ENCODE data around the gene LRP5.
"Not testable (repeated sequence)": the region's sequence is repeated elsewhere in the genome, so short reads cannot be mapped to it uniquely, and the experiment has no call there.

Gene LRP5

DNA sequence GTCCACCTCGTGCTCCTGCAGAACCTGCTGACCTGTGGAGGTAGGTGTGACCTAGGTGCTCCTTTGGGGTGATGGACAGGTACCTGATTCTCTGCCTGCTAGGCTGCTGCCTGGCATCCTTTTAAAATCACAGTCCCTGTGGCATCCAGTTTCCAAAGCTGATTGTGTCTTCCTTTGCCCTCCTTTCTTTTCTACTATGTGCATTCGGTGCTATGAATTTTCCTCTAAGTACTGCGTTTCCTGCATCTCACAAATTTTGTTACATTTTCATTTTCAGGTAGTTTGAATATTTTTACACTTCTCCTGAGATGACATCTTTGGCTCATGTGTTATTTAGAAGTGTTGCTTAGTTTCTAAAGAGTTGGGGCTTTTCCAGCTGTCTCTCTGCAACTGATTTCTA, 117.3 kb downstream of the LRP5 start:
- DNase-seq, result no peak

- DNase-seq, result no peak
These were observed 118.0 kb downstream of the LRP5 start for GRCh38 chr11:68430384-68430783.

DNA sequence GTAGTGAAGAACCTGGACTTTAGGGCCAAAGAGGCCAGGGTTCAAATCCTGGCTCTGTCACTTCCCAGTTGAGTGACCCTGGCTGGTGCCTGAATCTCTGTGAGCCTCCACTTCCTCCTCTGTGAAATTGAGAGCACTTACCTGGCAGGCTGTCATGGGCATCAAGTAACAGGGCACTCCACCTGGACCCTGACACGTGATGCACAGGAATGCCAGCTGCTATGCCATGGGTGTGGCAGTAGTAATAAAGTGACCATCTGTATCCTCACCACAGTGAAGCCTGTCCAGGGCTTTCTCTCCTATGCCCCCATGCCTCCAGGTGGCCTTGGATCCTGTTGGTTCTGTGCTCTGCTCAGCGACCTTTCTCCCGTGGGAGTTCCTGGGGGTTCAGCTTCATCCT, 118.4 kb downstream of the LRP5 start:
- DNase-seq, result no peak

DNA sequence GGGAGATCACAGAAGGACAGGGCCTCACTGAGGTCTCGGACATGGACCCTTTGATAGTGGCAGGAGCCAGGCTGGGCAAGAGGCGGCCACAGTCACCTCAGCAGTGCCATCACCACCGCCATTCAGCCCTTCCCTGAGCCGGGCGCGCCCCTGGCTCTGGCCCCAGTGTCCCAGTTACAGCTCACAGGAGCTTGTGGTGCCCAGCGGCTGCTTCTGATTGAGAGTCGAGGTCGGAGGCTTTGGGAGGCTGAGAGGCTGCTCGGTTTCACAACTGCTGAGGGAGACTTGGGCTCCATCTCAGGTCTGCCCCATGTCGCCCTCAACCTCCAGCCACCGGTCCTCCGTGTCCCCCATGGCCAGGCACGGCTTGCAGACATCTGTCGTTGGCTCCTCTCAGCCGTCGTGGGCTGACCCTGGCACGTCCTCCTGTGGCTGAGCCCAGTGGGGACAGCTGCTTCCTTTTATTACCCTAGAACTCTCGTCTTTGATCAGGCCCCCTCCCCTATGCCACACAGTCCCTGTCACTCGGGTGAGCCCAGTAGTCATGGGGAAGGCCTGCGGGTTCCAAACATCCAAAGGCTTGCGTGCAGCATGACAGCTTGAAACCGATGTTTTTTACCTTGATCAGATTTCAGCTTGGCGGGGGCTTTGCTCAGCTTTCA, 119.7 kb downstream of the LRP5 start:
- DNase-seq, result no peak

DNA sequence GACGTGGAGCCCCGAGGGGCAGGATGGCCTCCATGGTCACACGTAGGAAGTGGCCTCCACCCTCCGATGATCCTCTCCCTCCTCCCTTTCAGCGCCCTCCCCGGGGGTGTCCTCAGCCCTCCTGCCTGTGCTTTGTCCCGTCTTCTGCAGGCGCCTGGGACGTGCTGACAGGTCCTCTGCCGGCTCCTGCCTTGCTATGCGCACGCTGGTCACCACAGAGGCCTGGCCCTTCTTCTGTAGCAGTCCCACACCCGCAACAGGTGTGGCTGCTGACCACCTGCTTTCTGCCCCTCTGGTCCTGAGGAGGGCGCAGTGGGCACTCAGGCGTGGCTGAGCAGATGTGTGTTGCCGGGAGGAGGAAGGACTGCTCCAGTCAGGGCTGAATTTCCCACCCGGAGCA, 120.5 kb downstream of the LRP5 start:
- DNase-seq, result no peak

DNA sequence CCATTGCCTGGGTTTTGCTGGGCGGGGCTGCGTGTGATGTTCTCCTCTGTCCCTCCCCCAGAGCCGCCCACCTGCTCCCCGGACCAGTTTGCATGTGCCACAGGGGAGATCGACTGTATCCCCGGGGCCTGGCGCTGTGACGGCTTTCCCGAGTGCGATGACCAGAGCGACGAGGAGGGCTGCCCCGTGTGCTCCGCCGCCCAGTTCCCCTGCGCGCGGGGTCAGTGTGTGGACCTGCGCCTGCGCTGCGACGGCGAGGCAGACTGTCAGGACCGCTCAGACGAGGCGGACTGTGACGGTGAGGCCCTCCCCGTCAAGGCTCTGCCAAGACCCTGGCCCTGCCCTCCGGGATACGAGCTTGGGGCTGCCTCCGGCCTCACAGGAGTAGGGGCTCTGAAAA, 121.2 kb downstream of the LRP5 start:
- DNase-seq, result no peak

- not testable (repeated sequence) for DNase-seq
These were observed 121.8 kb downstream of the LRP5 start for GRCh38 chr11:68434159-68434558.

DNA sequence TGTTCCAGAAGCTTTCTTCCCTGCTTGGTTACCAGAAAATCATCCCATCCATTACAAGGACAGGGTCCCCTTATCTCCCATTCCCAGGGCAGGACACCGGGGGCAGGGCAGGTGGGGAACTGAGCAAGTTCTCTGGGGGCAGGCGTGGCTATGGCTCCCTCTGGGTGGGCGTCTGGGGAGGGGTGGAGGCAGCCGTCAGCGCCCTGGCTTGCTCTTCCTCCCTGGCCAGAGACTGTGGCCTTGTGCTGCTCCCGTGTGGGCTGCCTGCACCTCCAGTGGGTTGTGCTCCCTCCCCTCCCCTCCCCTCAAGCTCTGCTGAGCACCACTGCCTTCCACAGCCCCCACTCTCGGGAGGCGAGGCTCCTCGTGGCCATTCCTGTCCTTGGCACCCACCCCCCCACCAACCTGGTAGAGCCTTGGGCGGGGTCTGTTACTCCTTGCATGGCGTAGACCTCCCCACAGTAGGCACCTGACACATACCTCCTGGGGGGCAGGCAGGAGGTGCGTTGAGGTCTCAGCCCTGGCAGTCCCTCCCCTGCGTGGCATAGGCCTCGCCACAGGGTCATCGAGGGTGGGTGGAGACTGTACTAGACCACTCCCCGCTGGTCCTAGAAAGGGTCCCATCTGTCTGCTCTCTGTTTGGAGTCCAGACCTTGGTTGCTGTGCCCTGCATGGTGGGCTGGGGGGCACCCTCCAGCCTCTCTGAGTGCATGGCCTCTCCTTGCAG, 123.9 kb downstream of the LRP5 start:
- no peak for DNase-seq

DNA sequence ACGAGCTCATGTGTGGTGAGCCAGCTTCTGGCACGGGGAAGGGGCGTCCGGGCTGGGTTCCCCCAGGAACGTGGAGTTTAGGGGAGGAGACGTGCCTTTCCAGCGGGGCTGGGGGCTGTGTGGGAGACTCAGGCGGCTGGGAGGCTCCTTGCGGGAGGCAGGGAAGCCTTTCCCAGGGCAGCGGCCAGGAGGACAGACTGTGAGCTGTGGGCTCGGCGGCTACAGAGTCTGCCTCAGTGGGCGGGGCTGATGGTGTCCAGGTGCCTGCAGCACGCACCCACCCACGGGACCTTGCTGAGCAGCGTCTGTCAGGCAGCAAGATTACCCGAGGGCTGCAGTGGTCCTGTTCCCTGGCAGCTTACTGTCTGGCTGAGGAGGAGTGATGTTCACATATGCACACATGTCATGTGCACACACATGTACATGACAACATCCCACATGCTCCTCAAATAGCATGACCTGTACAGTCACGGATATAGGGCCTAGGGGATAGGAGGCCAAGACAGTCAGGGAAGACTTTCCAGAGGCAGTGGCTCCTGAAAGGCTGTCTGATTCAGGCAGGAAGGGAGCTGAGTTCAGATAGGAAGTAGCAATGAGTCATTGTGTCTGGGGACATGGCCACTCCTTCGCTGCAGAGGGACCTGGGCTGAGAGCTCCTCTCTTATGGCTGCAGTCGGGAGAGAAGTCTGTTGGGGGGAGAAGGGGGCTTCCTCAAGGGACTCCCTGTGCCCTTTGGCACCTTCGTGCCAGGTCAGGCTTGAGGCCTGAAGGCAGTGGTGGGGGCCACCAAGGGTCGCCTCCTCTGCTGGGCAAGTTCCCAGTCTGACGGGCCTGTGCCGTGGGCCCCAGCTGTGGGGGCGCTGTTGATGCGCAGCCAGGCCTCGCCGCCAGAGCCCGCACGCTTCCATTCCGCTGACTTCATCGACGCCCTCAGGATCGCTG, 124.9 kb downstream of the LRP5 start:
- peak; percentile 48 to 83 for DNase-seq

GRCh38 chr11:68437927-68438657, 125.7 kb downstream of the LRP5 start:
- DNase-seq, result no peak

DNA sequence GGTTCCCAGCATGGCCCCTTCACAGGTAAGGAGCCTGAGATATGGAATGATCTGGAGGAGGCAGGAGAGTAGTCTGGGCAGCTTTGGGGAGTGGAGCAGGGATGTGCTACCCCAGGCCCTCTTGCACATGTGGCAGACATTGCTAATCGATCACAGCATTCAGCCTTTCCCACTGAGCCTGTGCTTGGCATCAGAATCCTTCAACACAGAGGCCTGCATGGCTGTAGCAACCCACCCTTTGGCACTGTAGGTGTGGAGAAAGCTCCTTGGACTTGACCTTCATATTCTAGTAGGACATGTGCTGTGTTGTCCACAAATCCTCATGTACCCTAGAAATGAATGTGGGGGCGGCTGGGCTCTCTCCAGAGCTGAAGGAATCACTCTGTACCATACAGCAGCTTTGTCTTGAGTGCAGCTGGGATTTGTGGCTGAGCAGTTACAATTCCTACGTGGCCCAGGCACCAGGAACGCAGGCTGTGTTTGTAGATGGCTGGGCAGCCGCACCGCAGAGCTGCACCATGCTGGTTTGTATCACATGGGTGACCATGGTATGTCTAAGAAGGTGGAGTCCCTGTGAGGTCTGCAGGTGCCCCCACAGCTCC, 126.4 kb downstream of the LRP5 start:
- DNase-seq, result no peak

- DNase-seq, result no peak
These were observed 127.1 kb downstream of the LRP5 start for GRCh38 chr11:68439355-68440065.

DNA sequence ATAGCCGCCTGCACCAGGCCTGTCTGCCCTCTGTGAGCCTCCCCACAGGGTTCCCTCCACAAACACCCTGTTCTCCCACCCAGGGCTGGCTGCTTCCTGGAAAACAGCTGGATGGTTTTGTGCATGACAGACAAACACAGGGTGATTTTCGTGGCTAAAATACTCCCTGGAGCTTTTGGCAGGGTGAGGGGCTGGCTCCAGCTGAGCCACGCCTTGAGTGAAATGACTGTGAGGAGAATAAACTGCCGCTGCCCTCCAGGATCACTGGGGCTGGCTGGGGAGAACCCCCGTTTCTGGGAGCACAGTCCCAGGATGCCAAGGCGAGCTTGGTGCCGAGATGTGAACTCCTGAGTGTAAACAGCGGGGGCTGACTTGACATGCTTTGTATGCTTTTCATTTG, 127.8 kb downstream of the LRP5 start:
- DNase-seq, result no peak

DNA sequence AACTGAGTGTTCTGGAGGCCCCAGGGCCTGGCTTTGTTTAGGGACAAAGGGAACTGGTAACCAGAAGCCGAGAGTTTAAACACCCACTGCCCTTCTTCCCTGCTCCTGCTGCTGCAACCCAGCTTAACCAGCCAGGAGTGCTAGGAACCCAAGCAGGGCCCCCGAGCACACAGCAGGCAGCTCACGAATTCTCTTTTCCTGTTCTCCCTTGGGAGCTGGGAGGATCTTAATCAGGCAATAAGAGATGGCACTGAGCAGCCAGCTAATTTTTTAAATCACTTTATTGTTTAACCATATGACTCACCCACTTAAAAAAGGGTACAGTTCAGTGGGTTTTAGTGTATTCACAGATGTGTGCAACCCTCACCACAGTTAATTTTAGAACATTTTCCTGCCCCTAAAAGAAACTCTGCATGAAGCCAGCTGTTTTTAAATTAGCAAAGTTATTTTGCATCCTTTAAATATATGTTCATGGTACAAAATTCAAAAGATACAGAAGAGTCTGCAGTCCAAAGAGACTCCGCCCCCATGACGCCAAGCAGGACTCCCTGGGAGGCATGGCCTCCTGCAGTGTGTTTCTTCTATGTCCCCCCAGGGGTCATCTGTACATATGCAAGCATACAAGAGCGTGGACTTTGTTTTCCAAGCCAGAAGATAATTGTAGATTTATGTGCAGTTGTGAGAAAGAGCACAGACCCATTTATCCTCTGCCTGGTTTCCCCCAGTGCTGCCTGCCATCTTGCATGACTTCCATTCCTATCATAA, 129.3 kb downstream of the LRP5 start:
- no peak for DNase-seq

DNA sequence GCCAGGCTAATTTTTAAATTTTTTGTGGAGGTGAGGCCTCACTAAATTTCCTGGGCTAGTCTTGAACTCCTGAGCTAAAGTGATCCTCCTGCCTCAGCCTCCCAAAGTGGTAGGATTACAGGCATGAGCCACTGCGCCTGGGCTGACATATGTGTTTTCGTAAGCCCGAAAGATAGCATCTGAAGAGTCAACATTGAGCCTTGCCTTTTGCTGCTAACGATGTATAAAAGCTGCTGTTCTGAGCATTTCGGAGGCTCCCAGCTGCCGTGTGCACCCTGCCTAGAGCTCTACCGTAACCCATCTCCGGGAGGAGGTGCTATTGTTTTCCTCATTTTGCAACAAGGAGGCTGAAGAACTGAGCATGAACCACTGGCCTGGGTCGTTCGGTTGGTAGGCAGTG, 130.0 kb downstream of the LRP5 start:
- no peak for DNase-seq

DNA sequence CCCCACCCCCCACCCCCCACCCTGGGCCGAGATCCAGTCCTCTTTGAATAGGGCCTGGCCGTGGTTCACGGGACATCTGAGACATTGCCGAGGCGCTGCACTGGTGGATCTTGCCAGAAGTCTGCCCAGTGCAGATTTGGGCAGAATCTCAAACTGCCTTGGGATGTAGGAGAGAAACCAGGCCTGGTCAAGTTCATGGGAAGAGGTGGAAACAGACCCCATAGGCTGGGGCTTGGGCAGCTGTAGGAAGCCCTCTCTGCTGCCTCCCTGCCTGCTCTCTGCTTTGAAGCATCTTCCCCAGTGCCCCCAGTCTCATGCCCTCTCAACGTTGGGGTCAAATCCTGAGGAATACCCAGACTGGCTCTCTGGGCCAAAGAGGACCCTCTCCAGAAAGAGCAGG, 132.2 kb downstream of the LRP5 start:
- no peak for DNase-seq

DNA sequence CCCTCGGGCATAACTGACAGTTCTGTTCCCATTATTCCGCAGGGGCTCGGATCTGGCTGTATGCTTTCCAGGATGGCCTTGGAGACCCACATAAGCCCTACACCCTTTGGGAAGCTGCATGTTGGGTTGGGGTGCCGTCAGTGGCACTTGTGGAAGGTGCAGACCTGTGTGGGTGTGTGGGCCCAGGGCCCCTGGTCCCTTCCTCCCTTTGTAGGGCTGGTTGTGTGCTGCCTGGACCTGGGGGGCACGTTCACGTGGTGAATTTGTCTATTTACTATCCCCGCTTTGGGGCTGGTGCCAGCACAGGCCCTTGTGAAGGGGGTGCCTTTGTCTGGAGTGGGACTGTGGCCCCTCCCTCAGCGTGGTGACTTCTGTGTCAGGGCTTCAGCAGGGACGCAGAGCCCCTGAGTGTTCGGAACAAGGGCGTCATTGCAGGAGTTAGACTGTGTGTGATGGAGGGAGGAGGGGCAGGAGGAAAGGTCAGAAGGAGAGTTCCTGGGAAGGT, 133.2 kb downstream of the LRP5 start:
- DNase-seq, result no peak

GRCh38 chr11:68446046-68446725, 133.8 kb downstream of the LRP5 start:
- DNase-seq, result no peak

DNA sequence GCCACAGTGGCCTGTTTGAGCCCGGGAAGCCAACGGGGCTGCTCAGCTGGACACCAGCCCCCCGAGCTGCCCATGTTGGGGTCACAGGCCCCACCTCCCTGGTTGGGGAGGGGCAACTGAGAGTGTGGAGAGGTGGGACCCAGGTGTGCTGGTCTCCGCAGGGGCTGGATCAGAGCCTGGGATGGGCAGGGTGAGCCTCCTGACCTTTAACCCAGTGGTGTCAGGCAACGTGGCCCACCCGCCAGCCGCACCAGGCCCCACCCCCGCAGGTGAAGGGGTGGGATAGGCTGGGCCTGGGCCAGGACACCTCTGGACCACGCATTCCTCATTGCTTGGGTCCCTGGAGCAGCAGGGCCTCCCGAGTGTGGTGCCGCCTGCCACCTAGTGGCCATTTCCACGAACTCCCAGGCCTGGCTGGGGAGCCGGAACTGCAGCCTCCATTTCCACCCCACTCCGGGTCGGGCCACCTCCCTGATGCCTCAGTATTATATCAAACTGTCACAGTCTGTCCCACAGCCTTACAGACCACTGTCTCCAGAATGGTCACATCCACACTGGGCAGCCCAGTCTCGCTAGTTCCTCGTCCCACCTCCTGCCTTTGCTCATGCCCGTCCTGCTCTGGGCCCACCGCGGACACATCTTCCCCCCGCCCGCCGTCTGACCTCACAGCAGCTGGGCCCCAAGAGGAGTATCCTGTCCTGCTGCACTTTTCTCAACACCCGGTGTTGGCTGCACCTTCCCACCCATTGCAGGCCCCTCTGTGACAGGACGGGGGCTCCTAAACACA, 134.8 kb downstream of the LRP5 start:
- DNase-seq, result peak; percentile 22 to 58

Measured in SW 1271 (cell line).